Psoas muscle (tissue), 8 donors: Measurements from ENCODE around the gene TFG. TPM values are rescaled to one million over a fixed set of nuclear protein-coding genes. Genes with fewer than 3 reads are reported as not detected.

Experiments used
- ATAC-seq, 4 donors: fragments of 200-7000 bp; cut with Tn5 transposase; one replicate each; pipeline ENCODE4 v1.9.1; 2020; ENCODE audit warnings: moderate library complexity in 3 of 4, mild to moderate bottlenecking in 2 of 4
- DNase-seq, 2 donors: peaks; one replicate each; pipeline ENCODE4 v3.0.0-alpha.2; 2020
- H3K27ac ChIP-seq: fragments of 200-600 bp; one replicate; pipeline ENCODE4 v1.8.0; 2022
- H3K27me3 ChIP-seq, 3 donors: fragments of 200-600 bp in 1 of 3; one replicate each; pipeline versions ENCODE4 v1.6.1 to v1.8.0; 2013 to 2022; ENCODE audit warnings: low read length in 2 of 3, mild to moderate bottlenecking in 2 of 3, moderate library complexity in 1 of 3; ENCODE audit not compliant: insufficient read depth in 3 of 3
- H3K36me3 ChIP-seq, 2 donors: fragments of 200-600 bp in 1 of 2; one replicate each; pipeline versions ENCODE4 v1.6.1 to v1.8.0; 2013 to 2022; ENCODE audit warnings: low read depth in 1 of 2, mild to moderate bottlenecking in 1 of 2, moderate library complexity in 1 of 2; ENCODE audit not compliant: insufficient read depth in 1 of 2
- H3K4me1 ChIP-seq: fragments of 200-600 bp; one replicate; pipeline ENCODE4 v1.8.0; 2022
- H3K4me3 ChIP-seq: fragments of 200-600 bp; one replicate; pipeline ENCODE4 v1.8.0; 2022; ENCODE audit warnings: mild to moderate bottlenecking
- H3K9me3 ChIP-seq: fragments of 200-600 bp; one replicate; pipeline ENCODE4 v1.8.0; 2022
- CTCF ChIP-seq: fragments of 200-600 bp; IDR thresholded peaks from one replicate; pipeline ENCODE4 v1.8.0; 2022; ENCODE audit warnings: antibody characterized with exemption
- WGBS, 3 donors: extraction: QIAGEN DNeasy Blood & Tissue Kit; methylation state at CpG; one replicate each; pipeline versions ENCODE4 v1.1.6 to v1.1.7; 2013; 5-methylcytosine and 5-hydroxymethylcytosine counted together
- intact Hi-C, 2 donors: fragments of 100-400 bp; cut with DNase I; formaldehyde crosslinking; loops; one replicate each; pipeline versions ENCODE4 v1.11.0 to v1.14.2; 2022
- polyA plus RNA-seq, 3 donors: library from polyadenylated mRNA; stranded (reverse); fragments of 200-250 nt; gene quantifications; one replicate each; pipeline ENCODE4 v1.2.3, GENCODE V29; 2013
- total RNA-seq, 4 donors: library from RNA; stranded (reverse); fragmentation: NEBNext Ultra II Directional in 2 of 4; extraction: Animal tissue kit (Norgen Biotek cat#: 25700) in 2 of 4; gene quantifications; one replicate each; pipeline versions ENCODE4 v1.2.1 to v1.2.4, GENCODE V29; 2021 to 2023
- donor health status: healthy with polysubstance abuse.
- donor health status: DM: no; HTN: no; CAD: no; lungs with moderate emphysema.
- donor health status: Bipolar disorder and iron deficiency.
- donor health status: healthy.
- donor health status: DM: yes; HTN: yes; CAD: no.
- donor health status: DM: no; HTN: no; CAD: no.
- donor health status: DM: no; HTN: no; CAD: no.
- donor health status: DM: yes; HTN: yes; CAD: no.

The TFG gene
- total and polyA plus RNA-seq, 7 donors, result 55.8 to 129 (median 65.8) TPM

- H3K9me3 ChIP-seq, result no peaks in the 10 kb centered on the region
- H3K27me3 ChIP-seq, result peaks cover 0 to 9% (median 0%) of the 10 kb centered on the region in 3 donors
- 28 to 58% (median 41%) methylated on average over 2 of the region's 2 CpGs for WGBS, 3 donors
- no peak overlapping the region for H3K4me3 ChIP-seq
- H3K4me1 ChIP-seq, result peaks cover 5% of the 10 kb centered on the region
- TF ChIP-seq CTCF, result no peak
- intact Hi-C loops, result no loop called here
- DNase-seq, result no peak
- no peak overlapping the region for H3K27ac ChIP-seq
- no peak for ATAC-seq
- H3K36me3 ChIP-seq, result no peaks in the 10 kb centered on the region
Measured at GRCh38 chr3:100695696-100696095, 13.6 kb upstream of the TFG start.

- H3K9me3 ChIP-seq, result no peaks in the 10 kb centered on the region
- H3K4me3 ChIP-seq, result no peak overlapping the region
- ATAC-seq, result no peak
- H3K27me3 ChIP-seq, result peaks cover 0 to 9% (median 0%) of the 10 kb centered on the region in 3 donors
- intact Hi-C loops, result no loop called here
- H3K4me1 ChIP-seq, result peaks cover 5% of the 10 kb centered on the region
- H3K27ac ChIP-seq, result no peak overlapping the region
- no peaks in the 10 kb centered on the region for H3K36me3 ChIP-seq
- DNase-seq, result no peak
- WGBS, 3 donors, result 73 to 79% (median 75%) methylated on average over 3 of the region's 3 CpGs
- TF ChIP-seq CTCF, result no peak
Measured at GRCh38 chr3:100696161-100696560, 13.1 kb upstream of the TFG start.

GRCh38 chr3:100697172-100697571 lies 12.1 kb upstream of the TFG start:
- Histone ChIP-seq H3K27me3 (peaks cover 0 to 12% (median 0%) of the 10 kb centered on the region in 3 donors), H3K9me3 (no peaks in the 10 kb centered on the region), H3K4me1 (peaks cover 5% of the 10 kb centered on the region), H3K27ac (no peak overlapping the region), H3K4me3 (no peak overlapping the region), H3K36me3 (no peaks in the 10 kb centered on the region)
- intact Hi-C loops, result no loop called here
- no peak for ATAC-seq
- no peak for TF ChIP-seq CTCF
- 67 to 73% (median 73%) methylated on average over 7 of the region's 7 CpGs for WGBS, 3 donors
- no peak for DNase-seq

- H3K9me3 ChIP-seq, result no peaks in the 10 kb centered on the region
- no peak overlapping the region for H3K27ac ChIP-seq
- DNase-seq (peak in 1 of 2 donors; percentile 24), ATAC-seq (peak; percentile 58 to 76 (median 72))
- H3K36me3 ChIP-seq, result no peaks in the 10 kb centered on the region
- 34 to 40% (median 35%) methylated on average over 5 of the region's 5 CpGs for WGBS, 3 donors
- TF ChIP-seq CTCF, result no peak
- H3K4me1 ChIP-seq, result peaks cover 5% of the 10 kb centered on the region
- no peak overlapping the region for H3K4me3 ChIP-seq
- peaks cover 0 to 12% (median 0%) of the 10 kb centered on the region in 3 donors for H3K27me3 ChIP-seq
- intact Hi-C loops, result no loop called here
Measured at GRCh38 chr3:100697723-100698285, 11.5 kb upstream of the TFG start.

GRCh38 chr3:100698736-100699135 lies 10.6 kb upstream of the TFG start:
- 47 to 55% (median 50%) methylated on average over 3 of the region's 3 CpGs for WGBS, 3 donors
- Histone ChIP-seq H3K4me3 (no peak overlapping the region), H3K9me3 (no peaks in the 10 kb centered on the region), H3K27ac (no peak overlapping the region), H3K27me3 (peaks cover 0 to 12% (median 0%) of the 10 kb centered on the region in 3 donors), H3K36me3 (no peaks in the 10 kb centered on the region), H3K4me1 (peaks cover 5% of the 10 kb centered on the region)
- DNase-seq (no peak), ATAC-seq (no peak)
- TF ChIP-seq CTCF, result no peak
- intact Hi-C loops, result no loop called here
